Stimulated activated CD4-positive, alpha-beta T cell treated with anti-CD3 and anti-CD28 coated beads, Interleukin-15, amount 100 ng/mL, for 24 hours (primary cell): ENCODE data around the gene HGFAC.

Experiments used
- DNase-seq: peaks from one replicate; pipeline ENCODE4 v3.0.0-alpha.2; 2020

Gene HGFAC

GRCh38 chr4:3476936-3477749, 35.4 kb downstream of the HGFAC start:
- DNase-seq = no peak

DNA sequence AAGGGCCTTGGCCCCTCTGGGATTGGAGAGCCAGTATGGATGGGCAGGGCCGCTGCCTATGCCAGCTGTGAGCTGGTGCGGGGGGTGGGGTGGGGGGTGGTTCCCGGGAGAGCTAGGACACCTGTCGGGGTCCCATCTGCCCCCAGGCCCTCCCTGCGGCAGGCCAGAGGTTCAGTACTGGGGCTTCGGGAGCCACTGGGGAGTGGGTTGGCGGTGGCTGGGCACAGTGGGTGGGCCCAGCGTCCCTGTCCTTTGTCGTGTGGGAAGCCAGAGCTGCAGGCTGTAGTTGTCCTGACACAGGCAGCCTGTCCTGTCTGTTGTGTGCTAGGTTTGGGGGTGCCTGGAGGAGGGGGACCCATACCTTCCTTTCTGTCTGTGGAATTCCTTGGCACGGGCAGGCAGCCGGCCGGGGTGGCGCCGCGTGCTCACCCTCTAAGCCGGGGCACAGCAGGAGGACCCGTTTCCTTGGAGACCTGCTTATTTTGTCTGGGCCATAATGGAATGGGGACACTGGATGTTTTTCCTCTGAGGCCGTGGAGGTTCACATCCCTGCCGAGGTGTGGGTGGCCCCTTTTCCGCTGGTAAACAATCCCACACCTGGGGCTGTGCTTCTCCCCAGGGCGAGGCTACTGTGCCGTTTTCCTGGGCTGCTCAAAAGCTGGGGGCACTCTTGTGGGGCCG, 36.1 kb downstream of the HGFAC start:
- no peak for DNase-seq

DNA sequence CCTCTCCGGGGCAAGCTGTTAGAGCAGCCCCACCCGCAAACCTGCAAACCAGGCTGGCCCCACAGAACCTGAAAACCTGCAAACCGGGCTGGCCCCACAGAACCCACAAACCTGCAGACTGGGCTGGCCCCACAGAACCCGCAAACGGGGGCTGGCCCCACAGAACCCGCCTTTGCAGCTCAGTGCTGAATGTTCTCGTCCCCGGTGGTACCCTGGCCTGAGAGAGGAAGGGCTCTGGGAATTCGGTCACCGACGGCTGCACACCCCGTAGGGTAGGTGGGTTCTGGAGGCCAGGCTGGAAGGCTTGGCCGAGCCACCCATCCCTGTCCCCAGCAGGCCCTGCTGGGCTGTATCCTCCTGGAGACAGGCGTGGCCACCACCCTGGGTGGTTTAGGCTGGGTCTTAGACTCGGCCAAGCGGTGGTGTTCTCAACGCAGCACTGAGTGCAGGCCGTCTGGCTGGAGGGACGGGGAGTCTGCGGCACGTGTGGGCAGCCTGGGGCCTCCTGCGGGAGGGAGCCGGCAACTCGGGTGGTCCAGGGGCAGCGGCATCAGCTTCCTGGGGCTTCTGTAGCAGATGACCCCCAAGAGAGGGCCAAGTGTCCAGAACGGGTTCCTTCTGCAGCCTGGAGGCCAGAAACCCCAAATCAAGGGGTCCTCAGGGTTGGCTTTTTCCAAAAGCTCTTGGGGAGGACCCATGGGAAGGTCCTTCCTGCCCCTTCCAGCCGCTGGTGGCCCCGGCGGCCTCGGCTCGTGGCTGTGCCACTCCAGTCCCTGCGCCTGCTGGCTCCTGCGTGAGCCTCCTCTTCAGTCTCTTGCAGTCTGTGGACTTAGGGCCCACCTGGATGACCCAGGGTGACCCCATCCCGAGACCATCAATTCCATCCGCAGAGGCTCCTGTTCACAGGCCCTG, 36.9 kb downstream of the HGFAC start:
- no peak for DNase-seq

DNA sequence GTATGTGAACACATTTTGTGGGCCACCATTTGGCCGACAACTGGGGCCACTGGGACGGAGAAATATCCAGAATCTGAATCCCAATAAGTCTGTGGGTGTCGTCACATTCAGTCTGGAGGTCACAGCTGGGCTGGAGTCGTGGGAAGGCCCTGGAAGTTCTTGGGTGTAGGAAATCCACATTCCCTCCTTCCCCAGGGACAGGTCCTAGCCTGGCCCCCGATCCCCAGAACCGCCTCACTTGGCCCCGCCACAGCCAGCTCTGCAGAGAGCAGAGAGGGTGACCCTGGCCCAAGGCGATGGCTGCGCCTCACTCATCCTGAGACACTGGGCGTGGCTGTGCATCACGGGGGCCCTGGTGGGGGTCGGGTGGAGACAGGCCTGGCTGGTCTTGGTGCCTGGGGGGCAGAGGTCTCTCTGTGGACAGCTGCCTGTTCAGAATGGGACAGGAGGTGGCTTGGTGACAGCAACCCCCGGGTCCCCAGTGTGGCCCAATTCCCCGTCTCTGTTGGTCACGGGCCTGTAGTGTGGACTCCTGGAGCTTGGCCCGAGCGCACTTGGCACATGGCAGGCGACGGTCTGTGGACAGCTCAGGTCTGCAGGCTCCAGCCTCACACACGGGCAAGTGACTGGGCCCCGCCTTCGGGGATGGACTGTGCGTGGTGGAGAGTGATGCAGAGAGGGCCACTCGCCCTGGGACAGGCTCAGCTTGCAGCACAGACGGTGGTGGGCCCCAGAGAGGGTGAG, 37.8 kb downstream of the HGFAC start:
- DNase-seq = no peak

DNA sequence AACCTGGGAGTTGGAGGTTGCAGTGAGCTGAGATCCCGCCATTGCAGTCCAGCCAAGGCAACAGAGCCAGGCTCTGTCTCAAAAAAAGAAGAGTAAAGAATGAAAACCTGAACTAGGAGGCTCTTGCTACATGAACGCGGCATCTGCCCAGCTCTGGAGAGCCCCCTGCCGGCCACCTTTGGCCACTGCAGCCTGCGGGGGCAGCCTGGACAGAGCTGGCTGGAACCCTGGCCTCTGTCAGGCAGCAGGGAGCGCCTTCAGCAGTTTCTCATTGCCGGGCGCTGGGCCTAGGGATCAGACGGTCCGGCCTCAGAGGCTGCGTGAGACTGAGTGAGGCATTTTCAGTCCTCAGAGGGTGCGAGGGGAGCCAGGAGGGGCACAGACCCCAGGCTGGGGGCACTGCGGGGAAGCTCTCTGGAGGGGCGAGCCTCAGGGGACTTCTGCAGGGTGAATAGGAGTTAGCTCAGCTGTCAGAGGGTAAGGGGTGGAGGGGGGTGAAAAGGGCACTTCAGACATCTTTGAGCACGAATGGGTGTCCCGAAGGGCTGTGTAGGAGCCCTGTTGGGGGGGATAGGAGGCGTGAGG, 38.9 kb downstream of the HGFAC start:
- peak; percentile 82 for DNase-seq

DNA sequence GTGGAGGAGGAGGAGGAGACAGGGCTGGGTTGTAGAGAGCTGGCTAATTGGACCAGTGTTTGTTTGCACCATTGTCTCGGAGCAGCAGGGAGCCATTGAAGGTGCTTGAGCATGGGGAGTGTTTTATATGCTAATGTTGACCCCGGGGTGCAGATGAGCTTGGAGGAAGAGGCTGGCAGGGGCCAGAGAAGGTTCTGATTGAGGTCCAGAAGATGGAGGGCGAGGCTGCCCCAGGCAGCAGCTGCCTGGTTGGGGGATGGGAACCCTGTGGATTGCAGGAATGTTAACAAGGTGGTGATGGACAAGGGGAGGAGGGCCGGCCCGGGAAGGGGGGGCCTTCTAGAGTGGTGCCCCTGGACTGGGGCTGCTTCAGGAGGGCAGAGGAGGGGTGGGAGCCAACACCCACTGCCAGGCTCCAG, 39.4 kb downstream of the HGFAC start:
- DNase-seq = no peak

DNA sequence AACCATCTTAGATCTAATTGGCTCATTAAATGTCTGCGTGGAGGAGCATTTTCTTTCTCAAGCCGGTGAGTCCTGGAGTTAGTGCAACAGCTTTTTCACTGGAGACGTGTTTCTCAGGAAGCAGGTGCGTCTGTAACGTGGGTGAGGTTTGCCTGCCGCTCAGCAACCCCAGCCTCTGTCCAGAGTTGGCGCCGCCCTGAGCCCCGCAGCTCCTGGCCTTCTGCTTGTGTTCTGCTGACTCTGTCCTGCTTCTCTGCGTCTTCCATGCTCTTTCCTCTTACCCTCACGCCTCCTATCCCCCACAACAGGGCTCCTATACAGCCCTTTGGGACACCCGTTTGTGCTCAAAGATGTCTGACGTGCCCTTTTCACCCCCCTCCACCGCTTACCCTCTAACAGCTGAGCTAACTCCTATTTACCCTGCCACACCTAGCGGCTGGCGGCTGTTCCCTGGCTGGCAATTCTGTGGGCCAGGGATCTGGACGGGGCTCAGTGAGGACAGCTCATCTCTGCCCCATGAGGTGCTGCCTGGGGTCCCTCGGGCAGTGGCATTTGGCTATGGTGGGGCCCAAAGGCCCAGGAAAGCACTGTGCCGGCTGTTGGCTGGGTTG, 40.1 kb downstream of the HGFAC start:
- DNase-seq = no peak

GRCh38 chr4:3482707-3483106, 40.9 kb downstream of the HGFAC start:
- DNase-seq = no peak

DNA sequence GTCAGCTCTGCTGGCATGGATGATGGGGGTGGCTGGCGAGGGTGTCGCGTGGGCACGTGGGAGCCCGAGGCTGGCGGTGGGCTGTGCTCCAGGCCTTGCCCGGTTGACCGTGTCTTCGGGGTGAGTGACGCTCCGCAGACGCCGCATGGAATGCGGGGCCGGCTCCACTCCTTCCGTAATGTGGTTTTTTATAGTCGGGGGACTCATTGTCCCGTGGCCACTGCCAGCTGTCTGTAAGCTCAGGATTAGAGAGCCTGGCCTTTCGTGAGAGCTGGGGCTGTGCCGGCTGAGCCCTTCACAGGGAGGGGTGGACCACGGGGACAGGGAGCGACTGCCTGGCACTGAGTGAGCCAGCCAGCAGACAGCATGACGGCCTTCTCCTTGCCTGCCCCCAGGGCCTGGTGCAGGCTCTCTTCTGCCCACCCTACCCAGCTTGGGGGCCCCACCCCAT, 41.7 kb downstream of the HGFAC start:
- no peak for DNase-seq

GRCh38 chr4:3484057-3484973, 42.5 kb downstream of the HGFAC start:
- DNase-seq = no peak

DNA sequence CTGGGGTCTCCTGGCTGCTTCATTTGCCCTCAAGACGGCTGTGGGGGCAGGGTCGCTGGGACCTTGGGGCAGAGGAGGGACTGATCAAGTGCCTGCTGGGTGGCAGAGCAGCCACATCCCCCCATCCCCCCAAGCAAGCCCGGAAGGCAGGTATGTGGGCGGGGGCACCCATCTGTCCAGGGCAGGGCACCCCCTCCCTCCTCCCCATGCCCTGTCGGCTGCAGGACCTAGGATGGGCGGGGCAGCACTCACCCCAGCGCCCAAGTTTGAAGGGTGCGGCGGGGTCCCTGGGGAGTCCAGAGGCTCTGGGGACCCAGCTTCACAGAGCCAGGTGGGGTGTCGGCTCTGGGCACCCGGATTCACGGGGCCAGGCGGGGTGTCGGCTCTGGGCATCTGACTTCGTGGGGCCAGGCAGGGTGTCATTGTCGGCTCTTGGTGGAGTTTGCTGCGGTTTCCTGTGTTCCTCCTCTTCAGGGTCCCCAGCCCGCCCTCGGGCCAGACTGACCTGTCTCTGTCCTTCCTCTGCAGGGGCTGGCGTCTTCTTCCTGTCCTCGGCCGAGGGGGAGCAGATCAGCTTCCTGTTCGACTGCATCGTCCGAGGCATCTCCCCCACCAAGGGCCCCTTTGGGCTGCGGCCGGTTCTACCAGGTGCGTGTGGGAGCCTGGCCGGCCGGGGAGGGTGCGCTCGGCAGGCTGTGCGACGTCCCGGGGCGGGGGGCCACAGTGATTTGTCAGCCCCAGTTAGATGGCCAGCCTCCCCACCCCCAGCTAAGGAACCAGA, 43.4 kb downstream of the HGFAC start:
- DNase-seq = no peak

DNA sequence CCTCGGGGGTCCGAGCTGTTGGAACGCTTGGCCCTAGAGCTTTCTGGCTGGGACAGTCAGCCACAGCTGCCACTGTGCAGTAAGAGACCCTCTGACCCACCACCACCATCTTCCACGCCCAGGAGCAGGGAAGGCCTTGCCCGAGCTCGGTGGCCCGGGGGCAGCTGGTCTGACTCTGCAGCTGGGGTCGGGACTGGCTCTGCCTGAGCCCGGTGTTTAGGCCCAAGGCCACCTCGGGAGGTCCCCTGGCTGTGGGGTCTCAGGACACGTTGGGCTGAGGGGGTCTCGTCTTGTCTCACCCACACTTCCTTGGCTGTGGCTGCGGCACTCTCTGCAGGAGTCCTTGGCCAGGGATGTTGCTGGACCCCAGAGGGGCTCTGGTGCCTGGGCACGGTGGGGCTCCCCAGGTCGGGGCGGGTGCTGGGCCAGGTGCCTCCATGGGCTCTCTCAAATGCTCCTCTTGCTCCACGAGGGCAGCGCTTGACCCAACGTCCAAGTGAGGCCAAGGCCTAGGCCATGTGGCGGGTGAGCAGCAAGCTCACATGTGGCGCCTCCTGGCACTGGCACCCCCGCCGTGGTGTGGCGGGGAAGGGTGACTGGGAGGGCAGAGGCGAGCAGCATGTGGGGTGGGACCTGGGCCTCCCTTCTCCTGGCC, 44.2 kb downstream of the HGFAC start:
- DNase-seq = no peak

DNA sequence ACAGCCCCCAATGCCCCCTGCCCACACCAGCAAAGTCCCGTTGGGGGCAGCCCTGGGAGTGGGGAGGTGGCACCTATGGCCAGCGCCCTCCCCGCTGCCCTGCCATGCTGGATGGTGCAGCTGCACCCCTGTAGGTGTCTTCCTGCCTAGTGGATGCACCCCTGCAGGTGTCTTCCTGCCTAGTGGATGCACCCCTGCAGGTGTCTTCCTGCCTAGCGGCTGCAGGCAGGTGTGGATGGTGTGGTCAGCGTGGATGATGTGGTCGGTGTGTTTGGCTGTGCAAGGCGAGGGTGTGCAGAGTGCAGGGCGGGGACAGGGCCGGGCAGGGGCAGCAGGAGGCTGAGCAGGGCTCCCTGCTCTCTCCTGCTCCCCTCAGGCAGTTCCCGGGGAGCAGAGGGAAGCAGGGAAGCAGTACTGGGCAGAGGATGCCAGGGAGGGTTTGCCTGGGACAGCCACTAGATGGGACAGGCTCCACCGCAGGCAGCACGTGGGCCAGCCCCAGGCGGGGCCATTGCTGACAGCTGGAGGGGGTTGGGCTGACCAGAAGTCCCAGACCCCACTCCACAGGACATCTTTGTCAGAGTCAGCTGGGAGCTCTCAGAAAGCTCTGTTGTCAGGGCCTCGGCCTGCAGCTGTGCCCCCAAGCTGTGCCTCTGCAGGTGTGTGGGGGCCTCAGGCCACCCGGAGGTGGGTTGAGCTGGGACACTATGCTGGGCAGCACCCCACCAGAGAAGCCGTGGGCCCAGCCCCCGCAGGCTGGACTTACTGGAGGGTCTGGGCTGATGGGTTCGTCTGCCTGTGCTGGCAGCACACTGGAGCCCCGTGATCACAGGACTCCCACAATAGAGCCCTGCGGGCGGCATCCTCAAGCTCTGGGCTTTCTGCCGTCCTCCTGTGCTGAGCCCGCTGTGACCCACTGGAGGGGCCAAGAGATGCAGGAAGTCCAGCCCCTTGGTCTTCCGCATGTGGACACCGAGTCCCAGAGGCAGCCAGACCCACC, 45.1 kb downstream of the HGFAC start:
- DNase-seq = no peak

DNA sequence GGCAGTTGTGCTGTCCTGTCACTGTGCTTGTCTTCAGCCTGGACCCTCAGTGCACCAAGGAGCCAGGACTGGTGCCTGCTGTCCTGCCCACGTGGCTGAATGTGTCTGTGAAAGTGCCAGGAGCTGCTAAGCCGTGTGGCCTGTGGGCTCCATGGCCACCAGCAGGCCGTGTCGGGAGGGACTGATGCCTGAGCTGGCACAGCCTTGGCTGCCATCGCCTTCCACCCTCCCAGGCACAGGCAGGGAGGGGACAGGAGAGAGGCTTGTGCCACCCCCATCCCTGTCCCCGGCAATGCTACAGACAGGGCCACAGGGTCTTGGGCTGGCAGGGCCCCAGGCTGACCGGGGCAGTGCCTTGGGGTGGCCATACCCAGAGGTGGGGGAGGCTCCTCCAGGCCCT, 46.1 kb downstream of the HGFAC start:
- no peak for DNase-seq

GRCh38 chr4:3488820-3489219, 47.1 kb downstream of the HGFAC start:
- DNase-seq = no peak

DNA sequence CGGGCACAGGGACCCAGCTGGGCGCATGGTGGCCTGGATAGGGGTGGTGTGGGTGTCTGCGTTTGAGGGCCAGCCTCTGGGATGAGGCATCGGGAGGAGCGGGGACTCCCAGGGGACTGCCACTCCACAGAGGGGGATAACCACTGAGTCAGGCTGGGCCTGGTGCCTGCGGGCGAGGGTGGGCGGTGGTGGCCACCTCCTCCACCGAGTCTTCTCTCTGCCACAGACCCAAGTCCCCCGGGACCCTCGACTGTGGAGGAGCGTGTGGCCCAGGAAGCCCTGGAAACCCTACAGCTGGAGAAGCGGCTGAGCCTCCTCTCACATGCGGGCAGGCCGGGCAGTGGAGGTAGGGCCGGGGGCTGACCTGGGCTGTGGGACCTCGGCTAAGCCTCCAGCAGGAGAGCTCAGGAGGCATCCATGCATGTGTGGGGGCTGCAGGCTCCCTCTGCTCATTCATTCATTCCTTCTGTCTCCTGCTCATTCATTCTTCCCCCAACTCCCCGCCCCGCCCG, 47.7 kb downstream of the HGFAC start:
- no peak for DNase-seq

- DNase-seq = no peak
Measured at GRCh38 chr4:3491681-3492405, 50.1 kb downstream of the HGFAC start.
